Ishikawa (cell line): ENCODE results near the gene RAD51B.

ENCODE experiments used
- YY1 ChIP-seq: IDR thresholded peaks from 2 replicates; pipeline ENCODE4 v1.6.1; 2012; ENCODE audit warnings: low read depth
- TF ChIP-seq, protein P1 (sequence below): IDR thresholded peaks from 2 replicates; pipeline ENCODE4 v1.6.1; 2012; ENCODE audit warnings: low read depth, mild to moderate bottlenecking
- TF ChIP-seq, protein P2 (sequence below): IDR thresholded peaks from 2 replicates; pipeline ENCODE4 v1.6.1; 2012

DNA sequence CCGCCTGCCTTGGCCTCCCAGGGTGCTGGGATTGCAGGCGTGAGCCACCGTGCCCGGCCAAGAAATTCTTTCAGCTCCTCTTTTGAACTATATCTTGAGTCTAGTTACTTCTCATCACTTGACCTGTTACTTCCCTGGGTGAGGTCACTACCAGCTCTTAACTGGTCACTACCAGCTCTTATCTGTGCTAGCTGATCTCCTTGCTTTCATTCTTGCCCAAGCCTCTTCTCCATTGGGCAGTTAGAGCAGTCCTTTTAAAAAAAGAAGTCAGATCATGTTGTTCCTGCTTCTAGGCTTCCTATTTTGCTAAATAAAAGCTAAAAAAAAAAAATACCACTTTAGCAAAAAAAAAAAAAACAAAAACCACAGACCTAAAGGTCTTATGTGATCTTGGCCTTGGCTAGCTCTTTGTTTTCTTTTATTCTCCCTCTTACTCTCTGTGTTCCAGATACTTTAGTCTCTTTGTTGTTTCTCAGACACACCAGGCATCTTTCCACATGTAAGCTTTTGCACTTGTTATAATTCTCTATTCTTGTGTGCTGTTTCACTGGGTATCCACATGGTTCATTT, 63.5 kb downstream of the RAD51B start:
- TF ChIP-seq, protein P1, sequence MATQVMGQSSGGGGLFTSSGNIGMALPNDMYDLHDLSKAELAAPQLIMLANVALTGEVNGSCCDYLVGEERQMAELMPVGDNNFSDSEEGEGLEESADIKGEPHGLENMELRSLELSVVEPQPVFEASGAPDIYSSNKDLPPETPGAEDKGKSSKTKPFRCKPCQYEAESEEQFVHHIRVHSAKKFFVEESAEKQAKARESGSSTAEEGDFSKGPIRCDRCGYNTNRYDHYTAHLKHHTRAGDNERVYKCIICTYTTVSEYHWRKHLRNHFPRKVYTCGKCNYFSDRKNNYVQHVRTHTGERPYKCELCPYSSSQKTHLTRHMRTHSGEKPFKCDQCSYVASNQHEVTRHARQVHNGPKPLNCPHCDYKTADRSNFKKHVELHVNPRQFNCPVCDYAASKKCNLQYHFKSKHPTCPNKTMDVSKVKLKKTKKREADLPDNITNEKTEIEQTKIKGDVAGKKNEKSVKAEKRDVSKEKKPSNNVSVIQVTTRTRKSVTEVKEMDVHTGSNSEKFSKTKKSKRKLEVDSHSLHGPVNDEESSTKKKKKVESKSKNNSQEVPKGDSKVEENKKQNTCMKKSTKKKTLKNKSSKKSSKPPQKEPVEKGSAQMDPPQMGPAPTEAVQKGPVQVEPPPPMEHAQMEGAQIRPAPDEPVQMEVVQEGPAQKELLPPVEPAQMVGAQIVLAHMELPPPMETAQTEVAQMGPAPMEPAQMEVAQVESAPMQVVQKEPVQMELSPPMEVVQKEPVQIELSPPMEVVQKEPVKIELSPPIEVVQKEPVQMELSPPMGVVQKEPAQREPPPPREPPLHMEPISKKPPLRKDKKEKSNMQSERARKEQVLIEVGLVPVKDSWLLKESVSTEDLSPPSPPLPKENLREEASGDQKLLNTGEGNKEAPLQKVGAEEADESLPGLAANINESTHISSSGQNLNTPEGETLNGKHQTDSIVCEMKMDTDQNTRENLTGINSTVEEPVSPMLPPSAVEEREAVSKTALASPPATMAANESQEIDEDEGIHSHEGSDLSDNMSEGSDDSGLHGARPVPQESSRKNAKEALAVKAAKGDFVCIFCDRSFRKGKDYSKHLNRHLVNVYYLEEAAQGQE, result no peak
- TF ChIP-seq, protein P2, sequence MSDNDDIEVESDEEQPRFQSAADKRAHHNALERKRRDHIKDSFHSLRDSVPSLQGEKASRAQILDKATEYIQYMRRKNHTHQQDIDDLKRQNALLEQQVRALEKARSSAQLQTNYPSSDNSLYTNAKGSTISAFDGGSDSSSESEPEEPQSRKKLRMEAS, result no peak
- TF ChIP-seq YY1, result no peak
